Vagina (tissue), 2 donors: Measurements from ENCODE around the gene BTG3.

Experiments used
- POLR2A ChIP-seq, 2 donors: fragments of 450-650 bp; IDR thresholded peaks; one replicate each; pipeline ENCODE4 v1.6.1; 2017; ENCODE audit warnings: antibody characterized with exemption in 2 of 2, mild to moderate bottlenecking in 2 of 2, moderate library complexity in 2 of 2
- TF ChIP-seq, protein P1 (sequence below), 3 experiments: fragments of 450-650 bp in 2 of 3; fragments of 200-600 bp in 1 of 3; sonication (generic) in 1 of 3; IDR thresholded peaks; one replicate each; pipeline ENCODE4 v1.5.1; 2017 to 2019; ENCODE audit warnings: antibody characterized with exemption in 3 of 3, mild to moderate bottlenecking in 2 of 3, moderate library complexity in 2 of 3

- TF ChIP-seq, protein P1, sequence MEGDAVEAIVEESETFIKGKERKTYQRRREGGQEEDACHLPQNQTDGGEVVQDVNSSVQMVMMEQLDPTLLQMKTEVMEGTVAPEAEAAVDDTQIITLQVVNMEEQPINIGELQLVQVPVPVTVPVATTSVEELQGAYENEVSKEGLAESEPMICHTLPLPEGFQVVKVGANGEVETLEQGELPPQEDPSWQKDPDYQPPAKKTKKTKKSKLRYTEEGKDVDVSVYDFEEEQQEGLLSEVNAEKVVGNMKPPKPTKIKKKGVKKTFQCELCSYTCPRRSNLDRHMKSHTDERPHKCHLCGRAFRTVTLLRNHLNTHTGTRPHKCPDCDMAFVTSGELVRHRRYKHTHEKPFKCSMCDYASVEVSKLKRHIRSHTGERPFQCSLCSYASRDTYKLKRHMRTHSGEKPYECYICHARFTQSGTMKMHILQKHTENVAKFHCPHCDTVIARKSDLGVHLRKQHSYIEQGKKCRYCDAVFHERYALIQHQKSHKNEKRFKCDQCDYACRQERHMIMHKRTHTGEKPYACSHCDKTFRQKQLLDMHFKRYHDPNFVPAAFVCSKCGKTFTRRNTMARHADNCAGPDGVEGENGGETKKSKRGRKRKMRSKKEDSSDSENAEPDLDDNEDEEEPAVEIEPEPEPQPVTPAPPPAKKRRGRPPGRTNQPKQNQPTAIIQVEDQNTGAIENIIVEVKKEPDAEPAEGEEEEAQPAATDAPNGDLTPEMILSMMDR (IDR thresholded peaks at IDR 0.05): peak; percentile 23 to 63 (median 34)
- no peak for TF ChIP-seq POLR2A (IDR thresholded peaks at IDR 0.05)
These were observed 26.7 kb downstream of the BTG3 start for GRCh38 chr21:17585875-17586450.
